Measurements from ENCODE around the gene SYT1.

The SYT1 gene

DNA sequence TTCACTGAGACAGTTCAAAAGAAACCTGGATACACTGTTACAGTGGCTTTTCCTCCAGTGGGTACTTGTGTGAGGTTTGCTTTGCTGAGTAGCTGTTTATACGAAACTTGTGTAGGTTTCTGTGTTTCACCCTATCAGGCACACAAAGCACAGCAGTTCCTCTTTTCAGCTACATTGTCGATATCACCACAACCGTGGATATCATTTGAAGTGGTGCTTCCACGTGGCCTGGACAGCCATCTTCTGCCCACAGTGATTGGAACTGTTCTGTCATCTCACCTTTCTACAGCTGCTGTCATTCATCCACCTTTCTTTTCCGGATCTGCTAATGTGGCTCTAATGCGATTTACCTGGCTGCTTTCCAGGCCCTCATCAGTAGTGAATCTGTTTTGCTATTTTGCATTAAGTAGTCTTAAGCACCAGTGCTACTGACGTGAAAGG, 368.8 kb downstream of the SYT1 start:
- DNase-seq, result peak; percentile 26 to 93 (median 75)

DNA sequence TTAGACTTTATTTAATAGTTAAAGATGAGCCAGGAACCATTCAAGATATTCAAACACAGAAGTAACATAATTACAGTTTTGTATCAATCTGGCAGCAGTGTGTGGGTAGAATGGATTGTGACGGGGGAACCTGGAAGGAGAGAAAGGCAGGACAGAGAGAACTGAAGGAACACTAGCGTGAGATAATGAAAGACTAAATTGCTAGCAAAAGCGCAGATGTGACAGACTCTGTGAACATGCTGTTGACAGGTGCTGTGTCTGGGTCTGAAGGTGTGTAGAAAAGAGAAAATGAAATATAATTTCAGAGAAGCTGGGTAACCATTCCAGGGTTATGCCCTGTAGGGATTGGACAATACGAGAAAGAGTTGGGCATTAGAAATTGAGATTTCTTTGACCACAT, 372.3 kb downstream of the SYT1 start:
- DNase-seq, result no peak

DNA sequence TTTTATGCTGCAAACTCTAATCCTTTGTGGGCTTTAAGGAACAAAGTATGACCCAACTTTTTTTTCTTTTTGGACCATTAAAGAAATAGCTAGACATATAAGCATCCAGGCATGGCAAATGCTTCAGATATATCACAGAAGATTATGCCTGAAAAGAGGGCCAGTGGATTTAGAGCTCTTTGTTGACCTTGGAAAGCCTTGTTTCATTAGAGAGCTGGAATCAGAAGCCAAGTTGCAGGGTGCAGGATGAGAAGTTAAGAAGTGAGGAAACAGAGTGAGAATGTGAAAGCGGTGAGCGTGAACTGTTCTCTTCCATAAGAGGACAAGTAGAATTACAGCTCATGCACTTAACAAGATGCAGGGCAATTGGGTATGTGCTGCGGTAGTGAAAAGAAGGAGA, 373.7 kb downstream of the SYT1 start:
- no peak for DNase-seq

DNA sequence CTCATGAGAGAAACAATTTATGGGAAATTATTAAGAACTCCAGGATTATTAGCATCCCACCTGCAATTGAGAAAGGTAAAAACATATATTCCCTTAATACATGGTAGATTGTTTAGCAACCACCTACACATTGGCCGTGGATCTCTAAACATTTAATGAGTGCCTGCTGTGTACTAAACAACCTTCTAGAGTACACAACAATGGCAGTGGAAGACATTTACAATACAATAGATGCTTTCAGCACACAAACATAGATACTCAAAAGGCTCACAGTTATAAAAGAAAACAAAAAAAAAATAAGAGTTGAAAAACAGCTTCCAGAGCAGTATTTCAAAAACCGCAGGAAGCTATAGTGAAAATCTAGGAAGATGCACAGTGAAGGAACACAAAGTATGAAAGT, 382.9 kb downstream of the SYT1 start:
- DNase-seq, result no peak

GRCh38 chr12:79250186-79250585, 385.6 kb downstream of the SYT1 start:
- no peak for DNase-seq

GRCh38 chr12:79250960-79251755, 386.6 kb downstream of the SYT1 start:
- DNase-seq, result no peak

DNA sequence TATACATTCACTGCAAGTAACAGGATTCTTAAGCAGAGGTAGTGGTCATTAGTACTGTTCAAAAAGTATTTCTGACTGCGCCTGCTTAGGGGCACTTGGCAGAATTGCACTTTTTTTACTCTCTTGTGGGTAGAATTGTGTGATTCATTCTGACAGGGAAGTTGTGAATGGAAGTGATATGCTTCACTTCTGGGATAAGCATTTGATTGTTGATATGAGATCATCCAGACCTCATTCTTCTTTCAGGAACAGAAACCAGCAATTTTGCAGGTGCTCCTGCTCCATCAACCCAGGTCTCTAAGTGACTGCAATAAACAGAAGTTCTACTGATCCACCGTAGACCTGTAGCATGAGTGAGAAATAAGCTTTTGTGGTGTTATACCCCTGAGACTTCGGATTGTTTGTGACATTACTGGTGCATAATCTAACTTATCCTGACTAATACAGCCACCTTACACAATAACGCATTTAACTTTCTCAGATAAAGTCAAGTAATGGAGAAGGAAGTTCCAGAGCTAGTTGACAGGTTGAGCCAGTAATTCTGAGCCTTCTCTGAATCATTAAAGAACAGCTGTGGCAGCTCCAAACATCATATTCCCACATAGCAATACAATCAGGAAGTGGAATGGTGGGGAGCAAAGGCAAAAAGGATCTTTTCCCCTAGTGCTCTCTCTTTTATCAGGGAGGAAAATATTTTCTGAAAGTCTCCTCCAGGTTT, 387.9 kb downstream of the SYT1 start:
- no peak for DNase-seq

GRCh38 chr12:79255288-79255687, 390.7 kb downstream of the SYT1 start:
- no peak for DNase-seq

DNA sequence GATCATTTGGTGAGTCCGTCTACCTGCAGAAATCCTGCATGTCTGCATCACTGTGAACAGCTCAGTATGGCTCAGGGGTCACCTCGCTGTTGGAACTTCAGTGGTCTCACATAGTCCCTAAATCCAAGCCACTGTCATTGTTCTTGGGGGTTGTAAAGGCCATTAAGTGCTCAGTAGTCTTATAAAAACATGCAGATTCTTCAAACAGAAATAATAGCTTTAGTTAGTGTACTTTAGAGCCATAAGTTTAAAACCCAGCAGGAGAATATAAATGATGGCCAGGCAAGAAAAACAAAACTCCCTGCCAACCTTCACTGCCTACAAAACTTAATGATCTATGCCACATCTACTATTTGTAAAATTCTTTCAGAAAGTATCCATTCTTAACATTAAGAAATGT, 396.3 kb downstream of the SYT1 start:
- no peak for DNase-seq

GRCh38 chr12:79262938-79263337, 398.4 kb downstream of the SYT1 start:
- no peak for DNase-seq

GRCh38 chr12:79266343-79267144, 402.0 kb downstream of the SYT1 start:
- DNase-seq, result peak in 1 of 3 experiments; percentile 29

- no peak for DNase-seq
Measured at GRCh38 chr12:79267580-79267979, 403.0 kb downstream of the SYT1 start.

- DNase-seq, result peak in 1 of 3 experiments; percentile 82
Measured at GRCh38 chr12:79274501-79275064, 410.0 kb downstream of the SYT1 start.

GRCh38 chr12:79275631-79276030, 411.1 kb downstream of the SYT1 start:
- DNase-seq, result no peak

DNA sequence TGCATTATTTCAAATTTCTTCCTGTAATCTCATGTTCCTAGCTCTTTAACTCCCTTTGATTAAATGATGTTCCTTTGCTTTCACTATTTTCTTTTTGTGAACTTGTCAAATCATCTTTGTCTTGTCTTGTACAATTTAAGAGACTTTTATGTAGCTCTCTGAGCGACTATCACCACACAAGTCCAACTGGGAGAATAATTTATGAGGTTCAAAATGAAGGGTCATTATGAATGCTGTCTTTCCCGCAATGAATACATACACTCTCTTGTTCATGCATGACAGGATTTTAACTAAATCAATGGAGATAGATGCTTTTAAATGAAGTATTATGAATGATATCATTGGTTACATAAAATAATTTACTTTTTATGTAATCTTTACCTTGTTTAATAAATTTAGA, 418.8 kb downstream of the SYT1 start:
- peak; percentile 11 to 70 (median 61) for DNase-seq

- no peak for DNase-seq
Measured at GRCh38 chr12:79288911-79289310, 424.3 kb downstream of the SYT1 start.

GRCh38 chr12:79291711-79292110, 427.1 kb downstream of the SYT1 start:
- no peak for DNase-seq

DNA sequence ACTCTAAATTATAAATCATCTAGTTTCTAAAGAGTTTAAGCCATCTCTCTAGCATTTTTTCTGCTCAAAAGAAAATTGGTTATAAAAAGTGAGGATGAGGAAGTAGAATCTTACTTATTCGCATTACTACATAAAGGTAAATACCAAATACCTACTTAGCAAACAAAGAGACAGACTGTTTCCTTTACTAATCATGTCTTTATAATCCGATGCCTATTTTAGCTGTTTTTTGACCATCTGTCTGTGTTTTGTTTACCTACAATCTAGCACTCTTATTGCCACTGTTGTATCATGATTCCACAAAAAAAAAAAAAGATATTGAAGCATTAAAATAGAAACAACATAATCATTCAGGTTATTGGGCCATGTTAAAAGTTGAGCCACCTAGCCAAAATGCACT, 430.0 kb downstream of the SYT1 start:
- DNase-seq, result peak in 1 of 3 experiments; percentile 22

- DNase-seq, result no peak
Measured at GRCh38 chr12:79295572-79295971, 431.0 kb downstream of the SYT1 start.

- no peak for DNase-seq
Measured at GRCh38 chr12:79296133-79296532, 431.6 kb downstream of the SYT1 start.

GRCh38 chr12:79296871-79297270, 432.3 kb downstream of the SYT1 start:
- DNase-seq, result no peak

DNA sequence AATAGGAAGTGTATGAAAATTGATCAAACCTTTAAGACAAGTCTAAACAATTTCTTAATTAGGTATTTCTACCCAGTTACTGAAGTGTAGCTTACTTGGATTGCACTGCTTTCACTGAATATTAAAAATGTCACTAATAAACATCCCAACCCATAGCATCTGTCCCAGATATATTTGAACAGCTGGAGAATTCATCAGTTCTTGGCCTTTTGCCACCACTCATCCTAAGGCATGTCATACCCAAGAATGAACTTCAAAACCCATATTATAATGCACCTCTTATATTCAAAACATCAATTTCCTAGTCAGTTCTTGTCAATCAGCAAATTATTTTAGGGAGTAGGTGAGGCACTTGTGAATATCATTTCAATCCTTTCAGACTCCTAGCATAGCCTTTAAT, 433.9 kb downstream of the SYT1 start:
- DNase-seq, result peak in 1 of 3 experiments; percentile 69
